Measurements from ENCODE around the gene SLC38A2. TPM values are rescaled to one million over a fixed set of nuclear protein-coding genes. Genes with fewer than 3 reads are reported as not detected.

SLC38A2 gene
- total RNA-seq, 3 donors from 2014 or later, result 250 to 424 (median 399) TPM

DNA sequence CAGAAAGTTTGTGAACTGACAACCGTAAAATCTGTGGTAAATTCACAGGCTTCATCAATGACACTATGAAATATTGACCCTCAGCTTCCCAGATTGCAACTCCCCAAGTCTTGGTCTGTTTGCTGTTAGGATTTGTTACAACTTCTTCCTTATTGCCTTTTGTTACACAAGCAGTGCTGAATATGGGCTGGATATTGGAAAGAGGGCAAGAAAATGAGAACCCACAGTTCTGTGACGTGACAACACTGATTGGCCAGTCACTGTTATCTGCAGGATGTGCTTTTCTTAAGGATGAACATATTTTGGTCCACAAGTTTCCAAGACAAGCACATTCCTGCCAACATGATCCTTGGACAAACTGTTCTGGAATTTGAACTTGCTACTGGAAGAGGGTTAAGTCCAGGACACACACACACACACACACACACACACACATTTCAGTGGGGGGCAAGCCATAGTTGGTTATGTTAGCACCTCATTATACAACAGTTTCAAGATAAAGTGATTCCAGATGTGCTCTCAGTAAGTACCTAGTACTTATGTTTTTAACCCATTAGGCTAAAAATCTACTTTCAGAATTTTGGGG lies 16.6 kb upstream of the SLC38A2 start:
- Histone ChIP-seq H3K27ac (peak overlapping the region in 1 of 2 donors; percentile 29), H3K36me3 (no peaks in the 10 kb centered on the region), H3K4me3 (no peak overlapping the region), H3K4me1 (peaks cover 0 to 22% of the 10 kb centered on the region in 2 donors), H3K9me3 (no peaks in the 10 kb centered on the region), H3K27me3 (no peaks in the 10 kb centered on the region)
- TF ChIP-seq POLR2AphosphoS5 (IDR thresholded peaks at IDR 0.05) (peak in 1 of 3 donors; percentile 90), POLR2A (IDR thresholded peaks at IDR 0.05) (no peak)
- intact Hi-C loops (cut with DNase I; ENCODE audit: low total_unique reads), result no loop called here
- no peak for DNase-seq (ENCODE audit: low spot score in 2 of 2)

DNA sequence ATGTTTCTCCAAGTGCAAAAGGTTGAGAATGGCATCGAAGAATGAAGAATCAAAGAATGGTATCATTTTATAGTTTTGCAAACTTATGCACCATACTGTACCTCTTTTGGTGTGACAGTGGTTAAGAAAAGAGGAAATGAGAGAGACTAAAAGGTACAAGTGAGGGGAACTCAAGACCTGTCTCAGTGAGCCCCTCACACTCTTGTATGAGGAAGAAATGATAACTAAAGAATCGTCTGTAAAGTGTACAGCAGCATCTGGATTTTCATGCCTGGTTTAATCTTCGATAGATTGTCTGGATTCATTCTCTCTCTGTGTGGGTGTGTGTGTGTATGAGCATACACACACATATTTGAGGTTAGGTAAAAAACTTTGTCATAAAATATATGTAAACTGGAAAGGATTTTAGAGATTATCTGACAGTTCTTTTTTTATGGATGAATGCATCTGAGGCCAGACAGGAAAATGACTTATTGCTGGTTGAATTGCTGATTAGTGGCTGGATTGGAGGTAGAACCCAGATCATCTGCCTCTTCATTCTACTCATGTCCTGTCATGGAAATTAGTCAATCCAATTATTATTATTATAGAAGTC lies 16.0 kb upstream of the SLC38A2 start:
- Histone ChIP-seq H3K36me3 (no peaks in the 10 kb centered on the region), H3K4me3 (no peak overlapping the region), H3K9me3 (no peaks in the 10 kb centered on the region), H3K27me3 (no peaks in the 10 kb centered on the region), H3K27ac (peak overlapping the region in 1 of 2 donors; percentile 29), H3K4me1 (peaks cover 0 to 22% of the 10 kb centered on the region in 2 donors)
- intact Hi-C loops (cut with DNase I; ENCODE audit: low total_unique reads), result no loop called here
- DNase-seq (ENCODE audit: low spot score in 2 of 2), result no peak
- TF ChIP-seq POLR2A (IDR thresholded peaks at IDR 0.05), result no peak
- TF ChIP-seq CTCF (IDR thresholded peaks at IDR 0.05), result no peak
- TF ChIP-seq POLR2AphosphoS5 (IDR thresholded peaks at IDR 0.05), result no peak

DNA sequence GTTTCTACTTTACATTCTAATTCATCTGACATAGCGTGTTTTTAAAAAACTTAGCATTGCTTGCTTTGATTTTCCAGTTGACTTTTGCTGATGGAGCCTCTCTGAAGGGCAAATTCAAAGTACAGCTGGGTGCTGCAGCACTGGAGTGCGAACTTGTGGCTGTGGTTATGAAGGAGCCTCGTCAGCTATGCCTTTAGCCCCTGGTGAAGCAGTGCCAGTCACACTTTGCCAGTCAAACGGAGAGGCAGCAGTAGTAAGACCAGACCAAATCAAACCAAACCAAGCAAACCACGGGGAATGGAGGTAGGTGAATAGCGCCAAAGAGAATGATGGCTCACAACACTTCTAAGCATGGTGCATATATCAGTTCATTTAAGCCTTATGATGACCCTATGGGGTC lies 15.1 kb upstream of the SLC38A2 start:
- no peaks in the 10 kb centered on the region for H3K27me3 ChIP-seq
- TF ChIP-seq POLR2A (IDR thresholded peaks at IDR 0.05) (no peak), CTCF (IDR thresholded peaks at IDR 0.05) (no peak), POLR2AphosphoS5 (IDR thresholded peaks at IDR 0.05) (no peak)
- H3K27ac ChIP-seq, result peak overlapping the region in 1 of 2 donors; percentile 16
- H3K9me3 ChIP-seq, result no peaks in the 10 kb centered on the region
- H3K4me3 ChIP-seq, result no peak overlapping the region
- DNase-seq (ENCODE audit: low spot score in 2 of 2), result no peak
- peaks cover 0 to 22% of the 10 kb centered on the region in 2 donors for H3K4me1 ChIP-seq
- intact Hi-C loops (cut with DNase I; ENCODE audit: low total_unique reads), result no loop called here
- no peaks in the 10 kb centered on the region for H3K36me3 ChIP-seq

GRCh38 chr12:46386877-46387629 lies 14.5 kb upstream of the SLC38A2 start:
- Histone ChIP-seq H3K4me3 (peak overlapping the region in 1 of 3 donors; percentile 1), H3K27ac (peak overlapping the region; percentile 16 to 54), H3K4me1 (peaks cover 0 to 24% of the 10 kb centered on the region in 2 donors), H3K27me3 (no peaks in the 10 kb centered on the region), H3K9me3 (no peaks in the 10 kb centered on the region), H3K36me3 (no peaks in the 10 kb centered on the region)
- intact Hi-C loops (cut with DNase I; ENCODE audit: low total_unique reads), result no loop called here
- no peak for TF ChIP-seq POLR2A (IDR thresholded peaks at IDR 0.05)
- no peak for TF ChIP-seq CTCF (IDR thresholded peaks at IDR 0.05)
- no peak for TF ChIP-seq POLR2AphosphoS5 (IDR thresholded peaks at IDR 0.05)
- DNase-seq (ENCODE audit: low spot score in 2 of 2), result no peak

- H3K4me3 ChIP-seq, result no peak overlapping the region
- intact Hi-C loops (cut with DNase I; ENCODE audit: low total_unique reads), result no loop called here
- no peaks in the 10 kb centered on the region for H3K27me3 ChIP-seq
- no peak for DNase-seq (ENCODE audit: low spot score in 2 of 2)
- peaks cover 0 to 24% of the 10 kb centered on the region in 2 donors for H3K4me1 ChIP-seq
- H3K27ac ChIP-seq, result peak overlapping the region; percentile 16 to 54
- TF ChIP-seq POLR2AphosphoS5 (IDR thresholded peaks at IDR 0.05) (no peak), CTCF (IDR thresholded peaks at IDR 0.05) (no peak), POLR2A (IDR thresholded peaks at IDR 0.05) (no peak)
- H3K9me3 ChIP-seq, result no peaks in the 10 kb centered on the region
- no peaks in the 10 kb centered on the region for H3K36me3 ChIP-seq
Measured at GRCh38 chr12:46386360-46386867, 13.8 kb upstream of the SLC38A2 start.
